KMS-11 (cell line): Measurements from ENCODE around the gene FBXO48.

Experiments used
- H2AFZ ChIP-seq: fragments of 200-600 bp; sonication (generic); 2 replicates; pipeline ENCODE4 v1.6.1; 2016; ENCODE audit warnings: antibody characterized with exemption, mixed run types, low read depth
- H3K27ac ChIP-seq: fragments of 200-600 bp; sonication (generic); 2 replicates; pipeline ENCODE4 v1.6.1; 2016; ENCODE audit warnings: mild to moderate bottlenecking, mixed run types
- H3K27me3 ChIP-seq: fragments of 200-600 bp; sonication (generic); 2 replicates; pipeline ENCODE4 v1.6.1; 2017; ENCODE audit warnings: mild to moderate bottlenecking, low read depth, mixed run types, moderate library complexity; ENCODE audit not compliant: insufficient read depth
- H3K36me3 ChIP-seq: fragments of 200-600 bp; sonication (generic); 2 replicates; pipeline ENCODE4 v1.6.1; 2017; ENCODE audit warnings: mild to moderate bottlenecking, mixed run types; ENCODE audit not compliant: insufficient read depth
- H3K4me1 ChIP-seq: fragments of 200-600 bp; sonication (generic); 2 replicates; pipeline ENCODE4 v1.6.1; 2016; ENCODE audit warnings: mild to moderate bottlenecking, low read depth, mixed run types; ENCODE audit not compliant: poor library complexity, severe bottlenecking
- H3K4me2 ChIP-seq: fragments of 200-600 bp; sonication (generic); 2 replicates; pipeline ENCODE4 v1.7.0; 2016; ENCODE audit warnings: mild to moderate bottlenecking, mixed run types
- H3K4me3 ChIP-seq: fragments of 200-600 bp; sonication (generic); IDR thresholded peaks from 2 replicates; pipeline ENCODE4 v1.6.1; 2017; ENCODE audit warnings: low read depth, low read length, mixed read lengths; ENCODE audit not compliant: insufficient read depth
- H3K79me2 ChIP-seq: fragments of 200-600 bp; sonication (generic); 2 replicates; pipeline ENCODE4 v1.6.1; 2016; ENCODE audit warnings: low read depth, mixed run types; ENCODE audit not compliant: insufficient read depth
- H3K9ac ChIP-seq: fragments of 200-600 bp; sonication (generic); 2 replicates; pipeline ENCODE4 v1.6.1; 2016; ENCODE audit warnings: mild to moderate bottlenecking, mixed run types
- H4K20me1 ChIP-seq: fragments of 200-600 bp; sonication (generic); 2 replicates; pipeline ENCODE4 v1.6.1; 2016; ENCODE audit warnings: mild to moderate bottlenecking, mixed run types; ENCODE audit not compliant: insufficient read depth
- TF ChIP-seq, protein P1 (sequence below): fragments of 200-600 bp; sonication (generic); conservative IDR thresholded peaks from 2 replicates; pipeline ENCODE4 v1.6.1; 2017; ENCODE audit warnings: low read depth, mild to moderate bottlenecking, antibody characterized with exemption, low read length, moderate library complexity, mixed read lengths

Gene FBXO48

DNA sequence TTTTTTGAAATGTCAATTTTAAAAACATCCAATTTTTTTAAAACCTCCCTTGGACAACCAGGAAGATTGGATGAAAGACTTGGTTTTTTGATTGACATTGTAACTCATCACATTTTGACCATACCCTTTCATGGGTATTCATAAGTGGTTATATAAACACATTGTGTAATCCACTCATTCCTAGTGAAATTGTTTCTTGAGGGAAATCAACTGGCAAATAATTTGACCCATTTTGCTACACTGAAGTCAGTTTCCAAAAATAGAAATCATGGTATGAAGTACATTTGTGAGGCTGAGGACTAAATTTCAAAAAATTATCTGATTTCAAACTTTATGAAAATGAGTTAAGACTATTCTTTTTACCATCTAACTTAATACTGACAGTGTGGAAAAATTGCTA is 31.5 kb downstream of the FBXO48 start:
- no peak overlapping the region for H3K9ac ChIP-seq
- H3K4me3 ChIP-seq: no peak overlapping the region
- H3K27ac ChIP-seq: no peak overlapping the region
- H2AFZ ChIP-seq: no peak overlapping the region
- no peaks in the 10 kb centered on the region for H3K27me3 ChIP-seq
- TF ChIP-seq, protein P1, sequence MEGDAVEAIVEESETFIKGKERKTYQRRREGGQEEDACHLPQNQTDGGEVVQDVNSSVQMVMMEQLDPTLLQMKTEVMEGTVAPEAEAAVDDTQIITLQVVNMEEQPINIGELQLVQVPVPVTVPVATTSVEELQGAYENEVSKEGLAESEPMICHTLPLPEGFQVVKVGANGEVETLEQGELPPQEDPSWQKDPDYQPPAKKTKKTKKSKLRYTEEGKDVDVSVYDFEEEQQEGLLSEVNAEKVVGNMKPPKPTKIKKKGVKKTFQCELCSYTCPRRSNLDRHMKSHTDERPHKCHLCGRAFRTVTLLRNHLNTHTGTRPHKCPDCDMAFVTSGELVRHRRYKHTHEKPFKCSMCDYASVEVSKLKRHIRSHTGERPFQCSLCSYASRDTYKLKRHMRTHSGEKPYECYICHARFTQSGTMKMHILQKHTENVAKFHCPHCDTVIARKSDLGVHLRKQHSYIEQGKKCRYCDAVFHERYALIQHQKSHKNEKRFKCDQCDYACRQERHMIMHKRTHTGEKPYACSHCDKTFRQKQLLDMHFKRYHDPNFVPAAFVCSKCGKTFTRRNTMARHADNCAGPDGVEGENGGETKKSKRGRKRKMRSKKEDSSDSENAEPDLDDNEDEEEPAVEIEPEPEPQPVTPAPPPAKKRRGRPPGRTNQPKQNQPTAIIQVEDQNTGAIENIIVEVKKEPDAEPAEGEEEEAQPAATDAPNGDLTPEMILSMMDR: no peak
- peaks cover 43% of the 10 kb centered on the region for H3K4me1 ChIP-seq
- H4K20me1 ChIP-seq: no peaks in the 10 kb centered on the region
- H3K36me3 ChIP-seq: no peaks in the 10 kb centered on the region
- no peaks in the 10 kb centered on the region for H3K79me2 ChIP-seq
- no peak overlapping the region for H3K4me2 ChIP-seq

DNA sequence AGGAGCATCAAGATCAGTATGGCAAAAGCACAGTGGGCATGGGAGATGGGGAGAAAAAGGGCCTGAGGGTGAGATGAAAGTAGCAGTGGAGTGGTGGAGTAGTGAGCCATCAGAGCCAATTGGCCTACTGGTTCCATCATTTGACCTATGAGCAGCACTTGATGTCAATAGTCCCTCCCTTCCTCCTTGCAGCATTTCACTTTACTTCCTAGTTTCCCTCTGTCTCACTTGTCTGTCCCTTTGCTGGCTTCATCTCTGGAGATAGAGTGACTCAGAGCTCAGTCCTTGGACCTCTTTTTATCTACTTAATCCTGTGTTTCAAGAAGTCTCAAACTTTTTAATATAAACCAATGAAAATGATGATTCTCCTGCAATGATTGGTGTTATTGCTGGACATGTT is 32.1 kb downstream of the FBXO48 start:
- no peaks in the 10 kb centered on the region for H3K79me2 ChIP-seq
- no peak overlapping the region for H3K4me3 ChIP-seq
- no peak overlapping the region; the same call in 1 of the 2 replicates for H2AFZ ChIP-seq
- no peak overlapping the region for H3K4me2 ChIP-seq
- H3K36me3 ChIP-seq: no peaks in the 10 kb centered on the region
- H4K20me1 ChIP-seq: no peaks in the 10 kb centered on the region
- H3K27me3 ChIP-seq: no peaks in the 10 kb centered on the region
- no peak overlapping the region for H3K9ac ChIP-seq
- TF ChIP-seq, protein P1: no peak
- peaks cover 39% of the 10 kb centered on the region for H3K4me1 ChIP-seq
- H3K27ac ChIP-seq: no peak overlapping the region

DNA sequence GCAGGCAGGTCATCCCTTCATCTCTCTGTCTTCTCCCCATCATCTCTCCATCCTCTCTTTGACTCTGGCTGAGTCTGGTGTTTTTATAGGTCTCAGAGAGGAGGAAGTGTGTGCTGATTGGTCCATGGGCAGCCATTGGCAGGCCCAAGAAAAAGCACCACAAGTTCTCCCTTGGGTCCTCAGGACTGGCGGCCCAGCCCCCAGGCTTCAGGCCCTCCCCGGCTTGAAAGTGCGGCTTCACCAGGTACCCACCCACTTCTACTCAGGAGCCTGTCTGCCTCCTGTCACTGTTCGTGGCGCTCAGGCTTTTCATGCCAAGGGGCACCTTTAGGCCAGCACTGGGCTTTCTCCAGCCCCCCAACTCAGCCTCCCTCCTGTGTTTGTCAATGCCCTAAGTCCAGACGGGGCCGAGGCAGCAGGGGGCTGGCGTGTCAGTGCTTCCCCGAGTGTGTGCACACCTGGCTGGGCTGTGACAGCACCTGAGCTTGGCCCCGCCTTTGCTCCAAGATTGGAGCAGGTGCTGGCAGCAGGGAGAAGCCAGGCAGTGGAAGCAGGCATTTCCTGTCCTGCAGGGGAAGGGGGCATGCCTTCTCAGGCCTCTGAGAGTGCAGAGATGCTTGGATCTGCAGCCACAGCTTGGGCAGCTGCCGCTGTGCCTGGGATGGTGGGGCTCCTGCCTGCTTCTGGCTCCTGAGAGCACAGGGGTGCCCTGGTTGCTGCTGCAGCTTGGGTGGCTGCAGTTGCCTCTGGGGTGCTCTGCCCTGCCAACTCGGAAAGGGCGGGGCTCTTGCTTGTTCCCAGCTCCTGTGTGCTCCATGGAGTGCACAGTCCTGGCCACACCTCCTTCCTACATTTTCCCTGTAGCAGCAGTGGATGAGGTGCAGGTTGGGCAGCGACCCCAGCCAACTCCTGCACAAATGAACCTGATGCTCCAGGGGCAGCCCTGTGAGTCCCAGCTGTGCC is 34.1 kb downstream of the FBXO48 start:
- Histone ChIP-seq H3K4me1 (peaks cover 52% of the 10 kb centered on the region), H3K4me2 (no peak overlapping the region), H3K9ac (no peak overlapping the region), H4K20me1 (no peaks in the 10 kb centered on the region), H3K27ac (no peak overlapping the region), H3K36me3 (no peaks in the 10 kb centered on the region), H3K79me2 (no peaks in the 10 kb centered on the region), H2AFZ (no peak overlapping the region), H3K4me3 (no peak overlapping the region), H3K27me3 (no peaks in the 10 kb centered on the region)
- TF ChIP-seq, protein P1: no peak

DNA sequence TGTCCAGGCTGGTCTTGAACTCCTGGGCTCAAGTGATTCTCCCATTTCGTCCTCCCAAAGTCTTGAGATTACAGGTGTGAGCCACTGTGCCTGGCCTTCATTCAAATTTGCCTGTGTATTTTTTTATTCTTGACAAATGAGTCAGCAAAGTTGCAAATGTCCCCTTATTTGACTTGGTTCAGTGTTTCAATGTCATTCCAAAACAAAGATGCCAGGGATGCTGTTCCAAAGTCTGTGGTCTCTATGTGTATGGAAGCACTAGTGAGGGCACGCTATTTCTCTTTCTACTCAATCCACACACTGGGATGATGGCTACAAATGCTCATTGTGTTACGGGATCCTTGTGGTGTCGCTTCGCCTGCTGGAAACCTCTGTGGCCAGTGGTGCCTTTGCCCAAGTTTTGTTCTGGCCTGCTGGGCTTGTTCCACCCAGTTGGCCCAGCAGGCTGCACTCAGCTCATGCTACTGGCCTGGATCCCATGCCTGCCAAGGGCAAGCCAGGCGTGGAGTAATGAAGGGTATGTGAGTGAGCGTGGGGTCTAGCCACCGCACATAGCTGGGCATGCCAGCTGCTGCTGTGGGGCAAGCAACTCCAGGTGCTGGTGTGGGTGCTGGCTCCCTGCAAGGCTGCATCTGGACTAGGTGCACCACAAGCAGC is 35.6 kb downstream of the FBXO48 start:
- Histone ChIP-seq H3K36me3 (no peaks in the 10 kb centered on the region), H3K79me2 (no peaks in the 10 kb centered on the region), H3K27ac (no peak overlapping the region), H3K27me3 (no peaks in the 10 kb centered on the region), H3K9ac (no peak overlapping the region), H3K4me2 (no peak overlapping the region), H3K4me1 (peaks cover 62% of the 10 kb centered on the region), H2AFZ (no peak overlapping the region), H4K20me1 (no peaks in the 10 kb centered on the region), H3K4me3 (no peak overlapping the region)
- TF ChIP-seq, protein P1: no peak
